H1 (cell line): Measurements from ENCODE around the gene COL9A2. TPM values are rescaled to one million over a fixed set of nuclear protein-coding genes. Genes with fewer than 3 reads are reported as not detected.

Experiments used
- CHD7 ChIP-seq: fragments of 300-600 bp; sonication (generic); IDR thresholded peaks from 2 replicates; pipeline ENCODE4 v1.7.1; 2012; ENCODE audit warnings: low read length, moderate library complexity, mild to moderate bottlenecking, inconsistent platforms; ENCODE audit not compliant: insufficient replicate concordance
- HDAC6 ChIP-seq: IDR thresholded peaks from one replicate; pipeline ENCODE4 v1.7.1; 2012; ENCODE audit warnings: low read depth, mild to moderate bottlenecking, inconsistent platforms, low read length, moderate library complexity
- TBP ChIP-seq: IDR thresholded peaks from 2 replicates; pipeline ENCODE4 v1.6.1; 2011; ENCODE audit warnings: low read depth, low read length, improper control_type of control experiment
- polyA plus RNA-seq, 7 experiments: library from polyadenylated mRNA; depleted of rRNA in 3 of 7; stranded (reverse) in 5 of 7; unstranded in 2 of 7; fragments of >200 nt in 5 of 7; fragments of 200-250 nt in 2 of 7; gene quantifications; 1 replicate in 5 of 7; 2 replicates in 1 of 7; 4 replicates in 1 of 7; pipeline versions ENCODE4 v1.2.1 to v1.2.3, GENCODE V29; 2011 to 2013; ENCODE audit warnings: missing spikeins in 2 of 7, mixed read lengths in 2 of 7
- total RNA-seq: library from RNA; stranded (reverse); fragmentation: NEBNext Ultra II Directional; extraction: Animal tissue kit (Norgen Biotek cat#: 25700); gene quantifications from 2 replicates; pipeline ENCODE4 v1.2.1, GENCODE V29; 2021

Gene COL9A2
- total and polyA plus RNA-seq, 2 of the 8 experiments (the other 6 are each of a cell fraction or from before 2014, with no cell fraction given): 3.2 to 3.3 TPM

DNA sequence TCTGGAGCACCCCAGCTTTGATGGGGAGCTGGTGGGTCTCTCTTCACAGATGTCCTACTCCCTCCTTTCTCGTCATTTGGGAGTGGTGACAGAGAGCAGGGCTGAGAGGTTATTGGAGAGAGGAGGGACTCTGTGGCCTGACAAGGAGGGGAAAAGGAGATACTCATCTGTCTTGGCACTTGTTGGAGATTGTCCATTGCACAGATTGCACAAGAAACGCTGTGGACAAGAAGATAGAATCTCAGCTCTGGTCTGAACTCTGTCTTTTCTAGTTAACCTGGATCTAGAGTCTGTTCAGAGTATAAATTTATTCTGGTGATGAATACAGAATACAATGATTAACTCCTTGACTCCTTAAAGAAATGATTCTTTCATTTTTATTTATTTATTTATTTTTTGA, 34.0 kb upstream of the COL9A2 start (continued):
- no peak for TF ChIP-seq CHD7
- no peak for TF ChIP-seq HDAC6
- TF ChIP-seq TBP: no peak
